Measurements from ENCODE around the gene DCAF6.

GRCh38 chr1:168085401-168085872 lies 149.0 kb downstream of the DCAF6 start:
- no peak for TF ChIP-seq POLR2AphosphoS5 (IDR thresholded peaks at IDR 0.05; ENCODE audit: low read depth, low read length)
- TF ChIP-seq REST (IDR thresholded peaks at IDR 0.05; ENCODE audit: insufficient read depth in 1 of 2, low read depth in 2 of 2, low read length in 2 of 2): no peak
- no peak for TF ChIP-seq TAF1 (IDR thresholded peaks at IDR 0.05; ENCODE audit: borderline replicate concordance, insufficient read depth, low read length)

All from PFSK-1 (cell line).